ENCODE results near the gene TMEM184B. TPM values are rescaled to one million over a fixed set of nuclear protein-coding genes. Genes with fewer than 3 reads are reported as not detected.

The TMEM184B gene
- total and polyA plus RNA-seq, 12 donors = 20.8 to 51.6 (median 42.3) TPM

- Histone ChIP-seq H3K9me3 (no peaks in the 10 kb centered on the region), H3K27me3 (no peaks in the 10 kb centered on the region), H3K27ac (peak overlapping the region in 9 of 10 donors; percentile 63 to 93 (median 85)), H3K4me1 (peaks cover 26 to 95% (median 83%) of the 10 kb centered on the region in 9 donors), H3K36me3 (peaks cover 0 to 15% (median 0%) of the 10 kb centered on the region in 9 donors), H3K4me3 (no peak overlapping the region)
- no peak for ATAC-seq
- DNase-seq = no peak
- 73 to 83% methylated on average over 8 of the region's 8 CpGs for WGBS, 2 donors
- TF ChIP-seq, protein P1, sequence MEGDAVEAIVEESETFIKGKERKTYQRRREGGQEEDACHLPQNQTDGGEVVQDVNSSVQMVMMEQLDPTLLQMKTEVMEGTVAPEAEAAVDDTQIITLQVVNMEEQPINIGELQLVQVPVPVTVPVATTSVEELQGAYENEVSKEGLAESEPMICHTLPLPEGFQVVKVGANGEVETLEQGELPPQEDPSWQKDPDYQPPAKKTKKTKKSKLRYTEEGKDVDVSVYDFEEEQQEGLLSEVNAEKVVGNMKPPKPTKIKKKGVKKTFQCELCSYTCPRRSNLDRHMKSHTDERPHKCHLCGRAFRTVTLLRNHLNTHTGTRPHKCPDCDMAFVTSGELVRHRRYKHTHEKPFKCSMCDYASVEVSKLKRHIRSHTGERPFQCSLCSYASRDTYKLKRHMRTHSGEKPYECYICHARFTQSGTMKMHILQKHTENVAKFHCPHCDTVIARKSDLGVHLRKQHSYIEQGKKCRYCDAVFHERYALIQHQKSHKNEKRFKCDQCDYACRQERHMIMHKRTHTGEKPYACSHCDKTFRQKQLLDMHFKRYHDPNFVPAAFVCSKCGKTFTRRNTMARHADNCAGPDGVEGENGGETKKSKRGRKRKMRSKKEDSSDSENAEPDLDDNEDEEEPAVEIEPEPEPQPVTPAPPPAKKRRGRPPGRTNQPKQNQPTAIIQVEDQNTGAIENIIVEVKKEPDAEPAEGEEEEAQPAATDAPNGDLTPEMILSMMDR (IDR thresholded peaks at IDR 0.05) = no peak
- intact Hi-C loops (cut with DNase I) = no loop called here
Observed at GRCh38 chr22:38259370-38259769, 13.4 kb downstream of the TMEM184B start.

DNA sequence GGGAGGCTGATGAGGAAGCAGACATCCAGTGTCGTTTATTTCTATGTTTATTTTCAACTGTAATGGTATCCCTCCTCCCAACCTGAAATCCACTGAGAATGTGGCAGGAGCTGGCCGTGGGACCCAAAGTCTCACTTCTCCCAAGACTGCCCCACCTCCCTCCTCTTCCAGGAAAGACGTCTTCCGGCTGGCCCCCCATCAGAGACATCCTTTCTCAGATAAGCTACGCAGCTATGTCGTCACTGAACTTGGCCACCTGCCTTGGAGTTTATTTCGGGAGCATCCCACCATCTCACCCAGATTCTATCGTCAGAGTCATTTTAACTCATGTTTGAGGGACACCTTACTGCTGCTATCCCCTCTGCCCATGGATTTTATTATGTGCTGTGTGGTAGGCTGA lies 13.9 kb downstream of the TMEM184B start:
- Histone ChIP-seq H3K9me3 (no peaks in the 10 kb centered on the region), H3K4me3 (no peak overlapping the region), H3K27me3 (no peaks in the 10 kb centered on the region), H3K27ac (peak overlapping the region; percentile 63 to 93 (median 83)), H3K36me3 (peaks cover 0 to 11% (median 0%) of the 10 kb centered on the region in 9 donors), H3K4me1 (peaks cover 26 to 95% (median 87%) of the 10 kb centered on the region in 9 donors)
- DNase-seq (peak; percentile 68 to 95), ATAC-seq (peak; percentile 48 to 87 (median 68))
- WGBS, 2 donors = 8 to 12% methylated on average over 8 of the region's 8 CpGs
- intact Hi-C loops (cut with DNase I) = no loop called here
- TF ChIP-seq, protein P1 (IDR thresholded peaks at IDR 0.05) = no peak

- peaks cover 26 to 92% (median 84%) of the 10 kb centered on the region in 9 donors for H3K4me1 ChIP-seq
- TF ChIP-seq, protein P1 (IDR thresholded peaks at IDR 0.05) = no peak
- H3K36me3 ChIP-seq = no peaks in the 10 kb centered on the region
- intact Hi-C loops (cut with DNase I) = no loop called here
- H3K4me3 ChIP-seq = peak overlapping the region in 6 of 10 donors; percentile 6 to 31 (median 24)
- WGBS, 2 donors = 70 to 73% methylated on average over 4 of the region's 4 CpGs
- no peaks in the 10 kb centered on the region for H3K9me3 ChIP-seq
- ATAC-seq (peak in 2 of 8 donors; percentile 12 to 26), DNase-seq (no peak)
- H3K27me3 ChIP-seq = no peaks in the 10 kb centered on the region
- peak overlapping the region; percentile 63 to 93 (median 83) for H3K27ac ChIP-seq
Observed at GRCh38 chr22:38257650-38258250, 15.1 kb downstream of the TMEM184B start.

DNA sequence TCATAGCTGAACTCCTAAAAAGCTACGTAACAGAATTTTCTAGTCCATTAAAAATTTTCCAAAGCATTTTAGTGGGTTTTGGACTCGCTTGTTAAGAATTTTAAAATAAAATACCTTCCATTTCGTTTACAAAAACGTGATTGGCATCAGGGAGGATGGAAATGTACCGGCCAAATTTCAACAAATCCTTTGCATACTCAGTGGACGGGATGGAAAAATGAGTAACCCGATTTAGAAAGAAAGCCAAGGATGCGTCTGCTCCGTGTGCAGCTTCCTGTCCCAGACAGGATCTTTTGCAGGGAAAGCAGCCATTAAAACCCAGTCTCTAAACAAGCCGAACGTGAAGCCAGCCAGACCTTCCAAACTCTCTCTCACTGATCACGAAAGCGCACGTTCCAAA lies 15.6 kb downstream of the TMEM184B start:
- Histone ChIP-seq H3K27ac (peak overlapping the region; percentile 63 to 93 (median 83)), H3K4me3 (peak overlapping the region in 6 of 10 donors; percentile 6 to 31 (median 24)), H3K9me3 (no peaks in the 10 kb centered on the region), H3K27me3 (no peaks in the 10 kb centered on the region), H3K4me1 (peaks cover 22 to 91% (median 78%) of the 10 kb centered on the region in 9 donors), H3K36me3 (no peaks in the 10 kb centered on the region)
- WGBS, 2 donors = 27 to 39% methylated on average over 14 of the region's 14 CpGs
- peak in 5 of 8 donors; percentile 19 to 46 (median 27) for ATAC-seq
- TF ChIP-seq, protein P1 (IDR thresholded peaks at IDR 0.05) = no peak
- intact Hi-C loops (cut with DNase I) = no loop called here
- DNase-seq = peak in 1 of 2 donors; percentile 47
